ENCODE results near the gene OR5D14. TPM values are rescaled to one million over a fixed set of nuclear protein-coding genes. Genes with fewer than 3 reads are reported as not detected.

OR5D14 gene
- total RNA-seq, 1 experiment from 2014 or later: not detected

GRCh38 chr11:55806248-55806647 lies 10.9 kb downstream of the OR5D14 start:
- Histone ChIP-seq H3K18ac (ENCODE audit: insufficient read length, low read depth, low read length) (no peak overlapping the region), H2BK15ac (ENCODE audit: low read depth, low read length) (no peak overlapping the region), H4K20me1 (ENCODE audit: control insufficient read depth, insufficient read depth, insufficient read length) (no peaks in the 10 kb centered on the region), H3K4me2 (ENCODE audit: insufficient read depth, insufficient read length, low read length) (no peak overlapping the region), H3K27ac (ENCODE audit: insufficient read length, low read depth, low read length) (no peak overlapping the region), H3K23me2 (ENCODE audit: insufficient read length, low read depth, low read length, poor library complexity, severe bottlenecking) (no peaks in the 10 kb centered on the region), H4K91ac (ENCODE audit: insufficient read length, low read depth, low read length) (no peak overlapping the region), H3K4ac (ENCODE audit: low read depth, low read length) (no peak overlapping the region), H3K56ac (ENCODE audit: insufficient read length, low read depth, low read length) (no peak overlapping the region), H3K79me2 (ENCODE audit: insufficient read depth, low read length) (no peaks in the 10 kb centered on the region), H2AFZ (ENCODE audit: low read length) (no peak overlapping the region), H3K27me3 (ENCODE audit: insufficient read depth, low read length) (no peaks in the 10 kb centered on the region), H4K5ac (ENCODE audit: insufficient read length, low read depth, low read length) (no peak overlapping the region), H2AK5ac (ENCODE audit: insufficient read length, low read length) (no peak overlapping the region), H3K9ac (ENCODE audit: extremely low read depth, insufficient read length, low read length) (no peak overlapping the region), H3T11ph (ENCODE audit: low read length) (no peak overlapping the region), H2BK12ac (ENCODE audit: insufficient read length, low read depth, low read length) (no peak overlapping the region), H4K8ac (replicated peaks; ENCODE audit: insufficient read length, low read depth, low read length) (no peak overlapping the region), H3K9me3 (ENCODE audit: control insufficient read depth, low read depth, low read length) (peaks cover 74% of the 10 kb centered on the region), H3K14ac (ENCODE audit: insufficient read depth, low read length) (no peak overlapping the region), H2BK5ac (ENCODE audit: insufficient read length, low read length) (no peak overlapping the region), H2BK20ac (ENCODE audit: low read depth, low read length, poor library complexity, severe bottlenecking) (no peak overlapping the region), H3K79me1 (ENCODE audit: insufficient read depth, low read depth, low read length, poor library complexity, severe bottlenecking) (no peaks in the 10 kb centered on the region), H2BK120ac (ENCODE audit: low read depth, low read length, poor library complexity, severe bottlenecking) (no peak overlapping the region), H3K4me1 (ENCODE audit: insufficient read depth, low read length) (no peaks in the 10 kb centered on the region), H3K23ac (ENCODE audit: insufficient read length, low read depth, low read length) (no peak overlapping the region)
- H3K4me1 Mint-ChIP-seq: no peaks in the 10 kb centered on the region
- peaks cover 81 to 85% of the 10 kb centered on the region in 2 experiments for H3K9me3 Mint-ChIP-seq
- peaks cover 10 to 38% (median 14%) of the 10 kb centered on the region in 3 experiments; a peak in 5 of 7 replicates for H3K36me3 Mint-ChIP-seq (ENCODE audit: insufficient read depth in 1 of 3, low read depth in 3 of 3)
- H3K27me3 Mint-ChIP-seq (ENCODE audit: low read depth): no peaks in the 10 kb centered on the region; the same call in 1 of the 2 replicates
- H3K4me3 Mint-ChIP-seq: no peak overlapping the region
- no CpG with 5 or more reads among the region's 1 CpG for WGBS (ENCODE audit: extremely low coverage, insufficient read length, low lambda C conversion rate)
- no peak for DNase-seq
- no peak for TF ChIP-seq CTCF (conservative IDR thresholded peaks at IDR 0.05)
- no peak overlapping the region for H3K27ac Mint-ChIP-seq
